NCI-H1417 treated with DMSO at 0.1 percent for 48 hours (cell line): Measurements from ENCODE around the gene PTPRCAP.

Experiments used
- DNase-seq: peaks from one replicate; lab custom pipeline; 2025; lab: John Stamatoyannopoulos, UW

Gene PTPRCAP

GRCh38 chr11:67396259-67396581, 41.3 kb downstream of the PTPRCAP start:
- DNase-seq, result no peak

DNA sequence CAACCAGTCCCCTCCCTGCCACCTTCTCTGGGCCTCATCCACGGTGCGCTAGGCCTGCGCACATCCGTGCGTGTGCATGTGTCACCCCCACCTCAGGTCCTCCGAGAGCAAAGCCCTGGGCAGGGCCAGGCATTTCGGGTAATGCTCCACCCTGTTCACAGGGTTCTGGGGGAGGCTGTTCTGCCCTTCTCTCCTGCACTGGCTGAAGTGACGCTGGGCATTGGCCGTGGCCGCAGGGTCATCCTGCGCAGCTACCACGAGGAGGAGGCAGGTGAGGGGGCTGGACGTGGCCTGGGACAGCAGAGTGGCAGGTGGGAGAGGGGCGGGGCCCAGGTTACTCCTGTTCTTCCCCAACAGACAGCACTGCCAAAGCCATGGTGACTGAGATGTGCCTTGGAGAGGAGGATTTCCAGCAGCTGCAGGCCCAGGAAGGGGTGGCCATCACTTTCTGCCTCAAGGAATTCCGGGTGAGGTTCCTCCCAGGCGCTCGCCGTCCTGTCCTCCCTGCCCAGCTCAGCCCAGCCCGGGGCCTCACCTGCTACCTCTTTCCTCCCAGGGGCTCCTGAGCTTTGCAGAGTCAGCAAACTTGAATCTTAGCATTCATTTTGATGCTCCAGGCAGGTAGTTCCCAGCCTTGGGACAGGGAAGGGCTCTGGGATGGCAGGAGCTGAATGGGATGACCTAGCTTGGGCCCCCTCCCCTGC, 41.8 kb downstream of the PTPRCAP start:
- DNase-seq, result no peak

GRCh38 chr11:67393990-67394389, 43.5 kb downstream of the PTPRCAP start:
- DNase-seq, result no peak

DNA sequence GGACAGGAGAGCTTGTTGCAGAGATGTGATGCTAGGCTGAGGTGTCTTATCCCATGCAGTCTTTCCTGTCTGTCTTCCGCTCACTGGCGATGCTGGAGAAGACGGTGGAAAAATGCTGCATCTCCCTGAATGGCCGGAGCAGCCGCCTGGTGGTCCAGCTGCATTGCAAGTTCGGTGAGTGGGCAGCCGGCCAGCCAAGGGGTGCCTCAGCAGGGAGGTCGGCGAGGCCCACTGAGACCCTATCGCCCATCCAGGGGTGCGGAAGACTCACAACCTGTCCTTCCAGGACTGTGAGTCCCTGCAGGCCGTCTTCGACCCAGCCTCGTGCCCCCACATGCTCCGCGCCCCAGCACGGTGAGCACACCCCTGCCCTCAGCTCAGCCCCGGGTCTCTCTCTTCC, 44.0 kb downstream of the PTPRCAP start:
- DNase-seq, result no peak

DNA sequence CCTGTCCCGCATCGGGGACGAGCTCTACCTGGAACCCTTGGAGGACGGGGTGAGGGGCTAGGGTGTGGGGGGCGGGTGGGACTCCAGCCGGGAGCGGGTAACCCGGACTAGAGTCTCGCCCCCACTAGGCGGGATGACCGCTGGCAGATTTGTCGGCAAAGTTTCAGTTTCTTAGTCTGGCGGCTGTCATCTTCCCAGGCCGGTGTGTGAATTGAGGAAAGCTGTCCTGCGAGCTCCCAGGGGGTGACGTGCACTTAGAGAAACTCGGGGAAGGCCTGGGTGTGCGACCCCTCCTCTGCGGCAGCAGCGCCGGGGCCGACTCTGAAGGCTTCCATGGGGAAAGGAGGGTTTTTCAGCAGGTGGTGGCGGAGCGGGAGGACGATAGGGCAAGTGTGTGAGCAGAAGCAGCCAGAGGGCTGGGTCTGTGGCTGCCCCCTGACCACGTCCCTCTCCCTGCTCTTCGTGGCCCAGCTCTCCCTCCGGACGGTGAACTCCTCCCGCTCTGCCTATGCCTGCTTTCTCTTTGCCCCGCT, 45.2 kb downstream of the PTPRCAP start:
- no peak for DNase-seq

- DNase-seq, result peak; percentile 64
Observed at GRCh38 chr11:67391304-67392182, 45.9 kb downstream of the PTPRCAP start, which contains the start of gene RAD9A. Gene RAD9A, plus strand, starts transcription at chr11:67391986. Its CDS starts 59 bp downstream, at chr11:67392045.

GRCh38 chr11:67390947-67391303, 46.6 kb downstream of the PTPRCAP start:
- no peak for DNase-seq

GRCh38 chr11:67389477-67389876, 48.0 kb downstream of the PTPRCAP start:
- no peak for DNase-seq

GRCh38 chr11:67387518-67387917, 50.0 kb downstream of the PTPRCAP start:
- DNase-seq, result no peak

GRCh38 chr11:67387069-67387468, 50.4 kb downstream of the PTPRCAP start:
- no peak for DNase-seq
